ENCODE data around the gene RHEBL1. TPM values are rescaled to one million over a fixed set of nuclear protein-coding genes. Genes with fewer than 3 reads are reported as not detected.

RHEBL1 gene, protein sequence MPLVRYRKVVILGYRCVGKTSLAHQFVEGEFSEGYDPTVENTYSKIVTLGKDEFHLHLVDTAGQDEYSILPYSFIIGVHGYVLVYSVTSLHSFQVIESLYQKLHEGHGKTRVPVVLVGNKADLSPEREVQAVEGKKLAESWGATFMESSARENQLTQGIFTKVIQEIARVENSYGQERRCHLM
- total RNA-seq, result 1 to 10 TPM in 1 of 3 donors, under 1 TPM in 1, not detected in 1; 0.59 to 1.3 TPM

DNA sequence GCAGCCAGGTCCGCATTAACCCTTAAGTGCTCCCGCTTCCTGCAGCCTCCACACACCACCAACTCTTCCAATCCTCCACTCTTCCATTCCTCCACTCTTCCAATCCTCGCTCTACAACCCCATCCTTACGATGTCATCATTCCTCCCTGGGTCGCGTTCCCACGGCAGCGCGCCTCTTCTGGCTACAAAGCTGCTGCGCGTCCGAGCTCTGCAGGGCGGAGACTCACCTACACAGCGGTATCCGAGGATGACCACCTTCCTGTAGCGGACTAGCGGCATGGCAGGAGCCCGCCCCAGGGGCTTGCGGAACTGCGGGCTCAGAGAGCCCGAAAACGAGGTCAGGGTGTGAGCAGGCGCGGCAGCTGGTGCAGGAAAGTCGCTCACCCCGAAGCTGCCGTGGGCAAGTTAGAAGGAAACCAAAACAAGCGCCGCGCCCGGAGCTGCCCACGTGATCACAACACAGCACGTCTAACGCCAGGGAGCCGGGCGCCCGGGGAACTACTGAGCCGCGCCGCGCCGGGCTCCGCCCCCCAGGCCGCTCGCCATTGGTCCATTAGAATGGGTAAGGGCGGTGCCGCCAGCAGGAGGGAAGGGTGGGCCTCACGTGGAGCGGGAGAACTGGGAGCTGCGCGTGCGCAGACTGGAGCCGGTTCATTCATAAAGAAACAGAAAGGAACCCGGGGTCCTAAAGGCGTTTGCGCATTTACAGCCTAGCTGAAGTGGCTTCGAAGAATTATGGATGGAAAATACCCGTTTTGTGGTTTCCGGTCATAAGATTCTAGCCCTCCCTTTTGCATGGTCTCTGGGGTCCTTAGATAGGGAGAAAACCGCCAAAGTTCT, at the start of gene RHEBL1:
RHEBL1 (minus strand) TSS at position 473 of the 840 bp plus-strand sequence; CDS start at position 279, 194 bp downstream.
- no peaks in the 10 kb centered on the region for H3K27me3 ChIP-seq
- peak within 1 kb of the TSS; percentile 21 to 77 for H3K27ac ChIP-seq
- intact Hi-C loops (cut with DNase I; ENCODE audit: low total_unique reads), result no loop called here

DNA sequence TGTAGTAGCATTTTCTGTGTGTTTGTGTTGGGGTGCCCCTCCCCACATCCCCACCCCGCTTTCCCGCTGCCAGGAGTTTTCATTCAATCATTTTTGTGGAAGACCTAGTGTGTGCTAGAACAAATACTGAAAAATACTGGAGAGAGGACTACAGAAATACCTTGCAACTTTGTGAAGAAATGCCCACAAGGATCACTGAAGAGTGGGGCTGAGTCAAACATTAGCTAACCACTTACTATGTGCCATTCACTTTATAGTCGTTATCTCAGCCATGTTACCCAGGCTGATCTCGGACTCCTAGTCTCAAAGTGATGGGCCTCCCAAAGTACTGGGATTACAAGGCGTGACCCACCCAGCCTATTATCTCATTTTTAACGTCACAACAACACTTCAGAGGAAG, 41.4 kb upstream of the RHEBL1 start:
- no peaks in the 10 kb centered on the region for H3K27me3 ChIP-seq
- peak overlapping the region; percentile 78 to 97 (median 95) for H3K4me3 ChIP-seq
- H3K36me3 ChIP-seq, result no peaks in the 10 kb centered on the region
- H3K27ac ChIP-seq, result peak overlapping the region; percentile 94 to 96
- intact Hi-C loops (cut with DNase I; ENCODE audit: low total_unique reads), result no loop called here
- H3K9me3 ChIP-seq, result no peaks in the 10 kb centered on the region
- H3K4me1 ChIP-seq, result peaks cover 0 to 17% of the 10 kb centered on the region in 2 donors
- no peak for DNase-seq (ENCODE audit: low spot score in 2 of 2)
- TF ChIP-seq, protein P1, sequence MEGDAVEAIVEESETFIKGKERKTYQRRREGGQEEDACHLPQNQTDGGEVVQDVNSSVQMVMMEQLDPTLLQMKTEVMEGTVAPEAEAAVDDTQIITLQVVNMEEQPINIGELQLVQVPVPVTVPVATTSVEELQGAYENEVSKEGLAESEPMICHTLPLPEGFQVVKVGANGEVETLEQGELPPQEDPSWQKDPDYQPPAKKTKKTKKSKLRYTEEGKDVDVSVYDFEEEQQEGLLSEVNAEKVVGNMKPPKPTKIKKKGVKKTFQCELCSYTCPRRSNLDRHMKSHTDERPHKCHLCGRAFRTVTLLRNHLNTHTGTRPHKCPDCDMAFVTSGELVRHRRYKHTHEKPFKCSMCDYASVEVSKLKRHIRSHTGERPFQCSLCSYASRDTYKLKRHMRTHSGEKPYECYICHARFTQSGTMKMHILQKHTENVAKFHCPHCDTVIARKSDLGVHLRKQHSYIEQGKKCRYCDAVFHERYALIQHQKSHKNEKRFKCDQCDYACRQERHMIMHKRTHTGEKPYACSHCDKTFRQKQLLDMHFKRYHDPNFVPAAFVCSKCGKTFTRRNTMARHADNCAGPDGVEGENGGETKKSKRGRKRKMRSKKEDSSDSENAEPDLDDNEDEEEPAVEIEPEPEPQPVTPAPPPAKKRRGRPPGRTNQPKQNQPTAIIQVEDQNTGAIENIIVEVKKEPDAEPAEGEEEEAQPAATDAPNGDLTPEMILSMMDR (IDR thresholded peaks at IDR 0.05), result no peak
- TF ChIP-seq POLR2AphosphoS5 (IDR thresholded peaks at IDR 0.05), result no peak
- no peak for TF ChIP-seq POLR2A (IDR thresholded peaks at IDR 0.05)

More for the DNA sequence above, at the start of gene RHEBL1:
- H3K9me3 ChIP-seq, result no peaks in the 10 kb centered on the region
- H3K36me3 ChIP-seq, result no peaks in the 10 kb centered on the region
- H3K4me1 ChIP-seq, result peaks cover 0 to 6% of the 10 kb centered on the region in 2 donors
- no peak for TF ChIP-seq POLR2A (IDR thresholded peaks at IDR 0.05)
- peak in 2 of 3 donors; percentile 39 to 52 for TF ChIP-seq POLR2AphosphoS5 (IDR thresholded peaks at IDR 0.05)
- TF ChIP-seq, protein P1 (IDR thresholded peaks at IDR 0.05), result no peak
- peak within 1 kb of the TSS; percentile 56 to 81 (median 67) for H3K4me3 ChIP-seq
- DNase-seq (ENCODE audit: low spot score in 2 of 2), result peak; percentile 97

DNA sequence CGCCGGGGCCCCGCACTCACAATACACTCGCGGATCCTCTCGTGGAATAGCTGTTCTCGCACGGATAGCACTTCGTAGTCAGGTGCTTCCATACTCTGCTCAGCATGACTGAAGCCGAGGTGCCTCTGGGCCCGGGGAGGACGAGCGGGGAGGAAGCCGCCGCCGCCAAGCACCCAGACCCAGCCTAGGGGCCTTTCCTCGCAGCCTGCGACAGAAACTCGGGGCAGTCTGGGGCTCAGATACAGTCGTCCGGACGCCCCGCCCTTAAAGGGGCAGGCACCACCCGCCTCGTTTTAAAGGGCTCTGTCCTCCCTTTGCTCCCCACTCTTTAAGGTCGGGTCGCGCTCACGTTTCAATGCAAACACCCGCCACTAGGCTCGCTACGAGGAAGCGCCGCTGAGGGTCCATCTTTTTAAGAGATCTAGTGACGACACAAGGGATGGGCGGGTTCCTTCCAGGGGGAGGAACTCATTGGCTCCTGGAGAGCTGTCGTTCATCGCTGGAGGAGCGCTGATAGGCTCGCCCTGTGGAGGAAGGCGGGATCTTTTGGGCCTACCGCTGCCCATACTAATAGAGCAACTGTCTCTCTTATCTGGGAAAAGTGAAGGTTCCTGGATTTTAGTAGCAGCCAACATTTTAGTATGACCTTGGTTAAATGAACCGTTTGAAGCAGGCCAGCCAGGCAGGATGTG, 40.8 kb upstream of the RHEBL1 start, which contains the start of gene LMBR1L:
LMBR1L (minus strand) TSS at position 384 of the 692 bp plus-strand sequence; CDS start at position 92, 292 bp downstream.
- Histone ChIP-seq H3K4me3 (peak within 1 kb of the TSS; percentile 78 to 97 (median 95)), H3K4me1 (peaks cover 0 to 17% of the 10 kb centered on the region in 2 donors), H3K9me3 (no peaks in the 10 kb centered on the region), H3K36me3 (no peaks in the 10 kb centered on the region), H3K27ac (peak within 1 kb of the TSS; percentile 94 to 96), H3K27me3 (no peaks in the 10 kb centered on the region)
- DNase-seq (ENCODE audit: low spot score in 2 of 2), result peak; percentile 95 to 98
- TF ChIP-seq POLR2A (IDR thresholded peaks at IDR 0.05) (peak; percentile 70), POLR2AphosphoS5 (IDR thresholded peaks at IDR 0.05) (peak; percentile 57 to 89 (median 68))
- TF ChIP-seq, protein P1 (IDR thresholded peaks at IDR 0.05), result peak; percentile 50 to 89 (median 59)
- intact Hi-C loops (cut with DNase I; ENCODE audit: low total_unique reads), result no loop called here

DNA sequence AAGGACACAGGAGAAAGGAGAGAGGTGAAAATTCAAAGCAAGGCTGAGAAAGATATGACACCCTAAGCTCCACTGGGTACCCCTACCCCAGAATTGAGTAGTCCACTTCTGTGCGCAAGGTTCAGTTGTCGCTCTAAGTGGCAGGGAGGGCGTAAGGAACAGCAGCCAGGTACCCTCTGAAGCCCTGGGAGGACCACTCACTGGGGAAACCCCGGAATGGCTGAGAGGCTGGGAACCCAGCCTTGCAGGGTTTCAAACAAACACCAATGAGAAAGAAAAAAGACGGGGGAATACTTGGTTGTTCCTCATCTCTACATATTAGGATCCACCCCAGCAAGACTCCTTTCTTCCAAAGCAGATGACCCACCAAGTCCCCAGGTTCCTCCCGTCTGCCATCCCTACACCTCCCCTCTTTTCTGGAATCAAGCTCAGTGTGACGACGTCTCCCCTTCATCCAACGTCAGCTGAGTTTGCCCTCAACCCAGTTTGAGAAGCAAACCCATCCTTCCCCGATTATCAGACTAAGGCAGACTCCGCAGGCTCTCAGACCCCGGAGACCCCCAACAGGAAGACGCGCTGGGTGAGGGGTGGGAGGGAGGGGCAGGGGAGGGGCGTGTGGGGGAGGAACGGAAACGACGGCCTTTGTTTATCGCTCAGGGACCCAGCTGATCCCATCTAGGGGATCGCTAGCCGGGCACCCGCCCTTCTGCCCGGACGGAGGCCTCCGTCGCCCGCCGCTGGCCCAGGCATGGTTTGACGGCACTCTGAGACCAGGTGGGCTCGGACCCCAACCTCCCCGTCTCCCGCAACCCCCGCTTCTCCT, 40.1 kb upstream of the RHEBL1 start:
- Histone ChIP-seq H3K36me3 (no peaks in the 10 kb centered on the region), H3K4me3 (peak overlapping the region; percentile 78 to 97 (median 95)), H3K4me1 (peaks cover 0 to 17% of the 10 kb centered on the region in 2 donors), H3K27ac (peak overlapping the region; percentile 94 to 96), H3K9me3 (no peaks in the 10 kb centered on the region), H3K27me3 (no peaks in the 10 kb centered on the region)
- no peak for DNase-seq (ENCODE audit: low spot score in 2 of 2)
- intact Hi-C loops (cut with DNase I; ENCODE audit: low total_unique reads), result loop anchor here (10.0 kb wide), 1 partner anchor 135 kb away; no protein-coding TSS in a partner anchor
- TF ChIP-seq, protein P1 (IDR thresholded peaks at IDR 0.05), result no peak
- TF ChIP-seq POLR2A (IDR thresholded peaks at IDR 0.05), result no peak
- no peak for TF ChIP-seq POLR2AphosphoS5 (IDR thresholded peaks at IDR 0.05)

Measured in breast epithelium (tissue), 4 donors.